NCI-H226 (cell line): ENCODE measurements around the gene ADAM12.
"Not testable (repeated sequence)": the region's sequence is repeated elsewhere in the genome, so short reads cannot be mapped to it uniquely, and the experiment has no call there.

Experiments used
- DNase-seq: peaks from one replicate; pipeline ENCODE4 v3.0.0-alpha.2; 2015

The ADAM12 gene

DNA sequence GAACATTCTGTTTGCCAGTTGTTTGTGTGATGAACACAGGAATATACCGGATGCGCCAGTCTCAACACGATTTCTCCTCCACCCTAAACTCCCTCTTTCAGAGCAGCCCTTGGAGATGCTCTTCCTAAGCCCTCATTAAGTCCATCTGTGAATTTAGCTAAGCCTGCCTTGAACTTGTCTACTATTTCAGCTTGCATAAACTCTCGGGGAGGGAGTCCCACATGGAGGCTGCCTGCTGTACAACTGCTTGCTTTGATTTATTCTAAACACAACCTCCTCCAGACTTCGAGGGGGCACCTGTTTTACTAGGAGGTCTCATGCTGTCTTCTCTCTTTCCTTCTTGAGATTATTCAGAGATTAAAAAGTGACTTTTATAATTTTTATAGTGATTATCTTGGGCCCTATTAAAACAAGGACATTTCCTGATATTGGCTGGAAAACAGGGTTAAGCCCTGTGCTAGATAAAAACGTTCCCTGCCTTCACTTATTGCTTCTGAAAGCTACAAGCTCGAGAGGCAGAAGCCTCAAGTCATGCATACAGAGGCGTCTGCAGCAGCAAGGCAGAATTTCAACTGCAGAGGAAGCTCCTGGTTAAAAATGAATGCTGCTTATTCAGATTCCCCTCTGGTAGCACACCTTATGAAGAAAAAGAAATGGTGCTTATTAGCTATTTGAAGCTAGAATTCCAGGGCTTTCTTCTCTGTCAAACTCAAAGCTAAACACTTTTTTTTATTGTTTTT lies 317.6 kb downstream of the ADAM12 start:
- no peak for DNase-seq

GRCh38 chr10:126068322-126068721 lies 320.0 kb downstream of the ADAM12 start:
- no peak for DNase-seq

DNA sequence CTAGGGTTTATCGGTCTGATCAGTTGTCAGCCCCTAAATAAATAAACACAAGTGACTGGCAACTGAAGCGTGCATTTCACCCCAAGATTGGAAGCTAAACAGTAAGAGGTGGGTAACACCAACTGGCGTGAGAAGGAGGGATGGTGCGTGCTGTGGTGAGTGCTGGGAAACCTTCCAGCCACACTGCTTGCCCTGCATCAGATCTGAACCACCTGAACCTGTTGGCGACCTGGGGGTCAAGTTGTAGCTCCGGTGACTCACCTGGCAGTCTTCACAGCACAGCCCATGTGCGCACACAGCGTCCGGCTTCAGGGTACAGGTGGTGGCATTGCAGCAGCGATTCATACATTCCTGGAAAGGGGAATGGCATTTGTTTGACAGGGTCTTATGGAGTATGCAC lies 321.8 kb downstream of the ADAM12 start:
- DNase-seq = no peak

DNA sequence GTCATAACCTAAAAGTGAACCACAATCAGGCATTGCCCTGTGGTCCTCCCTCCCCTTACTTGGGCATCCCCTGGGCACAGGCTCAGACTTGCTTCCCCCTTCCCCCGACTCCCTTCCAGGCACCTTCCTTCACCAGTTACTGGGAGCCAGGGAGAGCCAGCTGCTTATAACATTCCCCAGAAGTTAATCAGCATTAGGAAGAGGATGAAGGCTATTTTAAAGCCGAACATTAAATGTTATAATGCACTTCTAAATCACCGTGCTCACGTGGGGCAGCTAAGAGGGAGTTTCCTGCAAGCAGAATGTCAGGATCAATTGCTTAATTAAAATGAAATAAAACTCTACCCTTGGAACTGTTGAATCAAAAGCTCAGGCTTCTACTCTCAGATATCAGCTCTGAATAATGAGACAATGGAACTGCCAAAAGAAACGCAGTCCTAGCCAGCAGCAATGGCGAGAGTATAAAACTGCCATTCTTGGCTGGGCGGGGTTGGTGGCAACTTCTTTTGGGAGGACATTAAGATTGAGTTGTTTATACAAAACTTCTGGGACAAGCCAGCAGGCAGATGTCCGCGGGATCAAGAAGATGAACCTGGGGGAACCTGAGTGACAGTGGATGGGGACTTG lies 322.4 kb downstream of the ADAM12 start:
- no peak for DNase-seq

GRCh38 chr10:126064512-126064911 lies 323.8 kb downstream of the ADAM12 start:
- no peak for DNase-seq

GRCh38 chr10:126063353-126063791 lies 324.9 kb downstream of the ADAM12 start:
- no peak for DNase-seq

GRCh38 chr10:126062131-126063032 lies 325.9 kb downstream of the ADAM12 start:
- peak; percentile 56 for DNase-seq

- no peak for DNase-seq
These were observed 326.8 kb downstream of the ADAM12 start for GRCh38 chr10:126061526-126061925.

DNA sequence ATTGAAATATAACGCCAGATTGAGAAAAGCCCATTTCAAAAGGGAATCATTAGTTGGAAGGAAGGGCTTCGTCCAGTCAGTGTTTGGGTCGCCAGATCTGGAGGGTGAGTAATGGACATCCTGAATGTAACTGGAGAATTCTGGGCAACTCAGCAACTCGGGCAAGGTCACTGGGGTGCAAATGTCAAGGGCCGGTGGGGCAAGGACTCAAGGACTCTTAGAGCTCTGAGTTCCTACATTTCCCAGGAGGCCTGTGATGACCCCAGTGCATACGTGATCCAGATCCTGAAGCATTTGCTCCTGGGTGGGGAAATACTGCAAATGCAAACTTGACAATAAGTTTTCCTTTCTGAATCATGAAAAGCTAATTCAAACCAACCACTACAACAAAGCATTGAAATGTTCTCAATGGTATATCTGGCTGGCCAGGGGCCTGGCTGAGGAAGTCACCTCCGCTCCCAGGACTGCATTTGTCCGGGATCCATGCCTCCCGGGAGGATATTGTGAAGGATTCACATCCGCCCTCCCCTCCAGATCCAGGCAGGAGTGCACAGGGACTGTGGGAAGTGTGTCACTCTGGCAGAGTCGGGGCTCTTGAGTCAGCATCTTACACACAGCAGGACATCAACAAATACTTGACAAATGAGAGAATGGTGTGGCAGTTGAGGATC lies 327.9 kb downstream of the ADAM12 start:
- DNase-seq = no peak

GRCh38 chr10:126059076-126059826 lies 329.0 kb downstream of the ADAM12 start:
- no peak for DNase-seq

GRCh38 chr10:126058507-126058906 lies 329.8 kb downstream of the ADAM12 start:
- no peak for DNase-seq

- no peak for DNase-seq
These were observed 330.2 kb downstream of the ADAM12 start for GRCh38 chr10:126058104-126058503.

GRCh38 chr10:126057494-126057893 lies 330.8 kb downstream of the ADAM12 start:
- no peak for DNase-seq

- no peak for DNase-seq
These were observed 334.1 kb downstream of the ADAM12 start for GRCh38 chr10:126054191-126054590.

GRCh38 chr10:126052171-126052570 lies 336.1 kb downstream of the ADAM12 start:
- no peak for DNase-seq

- DNase-seq = peak; percentile 33
These were observed 338.2 kb downstream of the ADAM12 start for GRCh38 chr10:126049759-126050700.

DNA sequence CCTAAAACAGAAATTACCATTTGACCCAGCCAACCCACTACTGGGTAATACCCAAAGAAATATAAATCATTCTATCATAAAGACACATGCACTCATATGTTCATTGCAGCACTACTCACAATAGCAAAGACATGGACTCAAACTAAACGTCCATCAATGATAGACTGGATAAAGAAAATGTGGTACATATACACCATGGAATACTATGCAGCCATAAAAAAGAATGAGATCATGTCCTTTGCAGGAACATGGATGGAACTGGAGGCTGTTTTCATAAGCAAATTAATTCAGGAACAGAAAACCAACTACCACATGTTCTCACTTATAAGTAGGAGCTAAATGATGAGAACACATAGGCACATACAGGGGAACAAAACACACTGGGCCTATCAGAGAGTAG lies 340.5 kb downstream of the ADAM12 start:
- DNase-seq = not testable (repeated sequence)

GRCh38 chr10:126046831-126047230 lies 341.4 kb downstream of the ADAM12 start:
- no peak for DNase-seq

DNA sequence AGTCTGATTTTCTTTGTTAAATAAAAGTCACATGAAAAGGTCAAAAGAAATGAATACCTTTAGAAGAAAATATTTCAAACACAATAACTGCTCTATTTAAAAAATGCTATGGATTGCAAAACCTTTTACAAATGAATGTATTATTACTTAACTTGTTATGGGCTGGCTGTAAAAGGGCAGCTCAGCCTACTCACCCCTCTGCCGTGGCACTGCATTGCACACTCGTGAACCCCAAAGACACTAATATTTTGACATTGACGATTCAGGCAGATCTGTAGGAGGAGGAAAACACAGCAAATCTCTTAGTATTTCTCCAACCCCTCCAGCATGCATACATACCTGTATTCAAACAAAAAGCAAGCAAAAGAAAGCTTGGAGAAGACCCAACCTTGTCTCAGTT lies 342.4 kb downstream of the ADAM12 start:
- no peak for DNase-seq

- no peak for DNase-seq
These were observed 344.9 kb downstream of the ADAM12 start for GRCh38 chr10:126043389-126043788.

DNA sequence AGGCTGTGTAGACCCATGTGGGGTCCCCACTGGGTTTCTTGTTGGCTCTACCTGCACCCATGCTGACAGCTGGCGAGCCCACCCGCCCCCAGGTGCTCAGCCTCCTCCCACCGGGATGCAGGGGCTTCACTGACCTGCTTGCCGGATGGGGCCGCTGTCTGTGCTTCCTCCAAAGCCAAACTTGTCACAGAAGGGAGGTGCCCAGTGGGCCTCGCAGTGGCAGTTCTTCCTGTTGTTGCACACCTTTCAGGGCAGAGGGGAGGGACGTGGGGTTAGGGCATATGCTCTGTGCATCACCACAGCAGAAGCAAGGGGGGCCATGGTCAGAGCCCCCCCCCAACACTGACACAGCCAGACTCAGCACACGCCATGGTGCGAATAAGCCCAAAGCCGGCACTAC lies 345.4 kb downstream of the ADAM12 start:
- no peak for DNase-seq
